HG02852 (cell line): Measurements from ENCODE around the gene ADCY5.

Experiments used
- ATAC-seq: cut with Tn5 transposase; IDR thresholded peaks from one replicate; pipeline ENCODE4 v1.9.1; 2021; ENCODE audit warnings: mild to moderate bottlenecking, moderate library complexity; ENCODE audit not compliant: unreplicated experiment

Gene ADCY5

GRCh38 chr3:123410149-123410515, 38.8 kb downstream of the ADCY5 start:
- ATAC-seq: no peak

- no peak for ATAC-seq
Observed at GRCh38 chr3:123409443-123410148, 39.3 kb downstream of the ADCY5 start.

DNA sequence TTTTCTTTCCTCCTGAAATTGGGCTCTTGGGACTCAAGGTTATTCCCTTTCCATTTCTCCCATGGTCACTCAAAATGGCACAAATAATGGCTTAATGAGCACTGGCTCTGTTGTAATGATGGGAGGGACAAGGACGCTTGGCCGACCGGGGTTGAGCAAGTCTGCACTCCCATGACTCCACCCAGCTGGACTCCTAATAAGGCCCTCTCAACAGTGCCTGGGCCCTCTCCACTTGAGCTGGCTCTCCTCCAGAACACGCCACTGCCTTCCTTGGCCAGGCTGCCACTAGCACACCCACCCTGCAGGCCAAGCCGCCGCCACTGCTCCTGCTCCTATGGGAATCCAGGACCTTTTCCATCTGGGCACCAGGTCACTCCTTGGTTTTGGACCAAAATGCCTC, 42.3 kb downstream of the ADCY5 start:
- ATAC-seq: no peak

- ATAC-seq: no peak
Observed at GRCh38 chr3:123405936-123406510, 42.9 kb downstream of the ADCY5 start.

DNA sequence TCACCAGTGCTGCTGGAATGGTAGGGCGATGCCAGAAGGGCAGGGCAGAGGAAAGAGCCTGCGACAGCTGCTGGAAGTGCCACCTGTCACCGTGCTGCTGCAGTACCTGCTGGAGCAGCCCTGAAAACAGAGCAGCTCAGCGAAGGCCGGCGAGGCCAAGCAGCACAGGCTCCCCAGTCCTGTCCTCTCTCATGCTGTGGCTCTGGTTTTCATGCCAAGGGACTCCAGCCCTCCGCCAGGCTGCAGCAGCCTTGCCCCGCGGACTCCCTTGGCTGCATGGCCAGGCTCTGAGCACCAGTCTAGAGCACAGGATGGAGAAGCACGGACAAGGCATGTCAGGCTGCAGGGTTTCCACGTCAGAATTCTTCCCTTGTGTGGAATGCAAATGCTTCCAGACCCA, 43.9 kb downstream of the ADCY5 start:
- no peak for ATAC-seq

- ATAC-seq: no peak
Observed at GRCh38 chr3:123404391-123404790, 44.5 kb downstream of the ADCY5 start.

- no peak for ATAC-seq
Observed at GRCh38 chr3:123401836-123402530, 46.9 kb downstream of the ADCY5 start.

- ATAC-seq: no peak
Observed at GRCh38 chr3:123400169-123400568, 48.7 kb downstream of the ADCY5 start.

GRCh38 chr3:123399653-123400052, 49.2 kb downstream of the ADCY5 start:
- ATAC-seq: no peak

DNA sequence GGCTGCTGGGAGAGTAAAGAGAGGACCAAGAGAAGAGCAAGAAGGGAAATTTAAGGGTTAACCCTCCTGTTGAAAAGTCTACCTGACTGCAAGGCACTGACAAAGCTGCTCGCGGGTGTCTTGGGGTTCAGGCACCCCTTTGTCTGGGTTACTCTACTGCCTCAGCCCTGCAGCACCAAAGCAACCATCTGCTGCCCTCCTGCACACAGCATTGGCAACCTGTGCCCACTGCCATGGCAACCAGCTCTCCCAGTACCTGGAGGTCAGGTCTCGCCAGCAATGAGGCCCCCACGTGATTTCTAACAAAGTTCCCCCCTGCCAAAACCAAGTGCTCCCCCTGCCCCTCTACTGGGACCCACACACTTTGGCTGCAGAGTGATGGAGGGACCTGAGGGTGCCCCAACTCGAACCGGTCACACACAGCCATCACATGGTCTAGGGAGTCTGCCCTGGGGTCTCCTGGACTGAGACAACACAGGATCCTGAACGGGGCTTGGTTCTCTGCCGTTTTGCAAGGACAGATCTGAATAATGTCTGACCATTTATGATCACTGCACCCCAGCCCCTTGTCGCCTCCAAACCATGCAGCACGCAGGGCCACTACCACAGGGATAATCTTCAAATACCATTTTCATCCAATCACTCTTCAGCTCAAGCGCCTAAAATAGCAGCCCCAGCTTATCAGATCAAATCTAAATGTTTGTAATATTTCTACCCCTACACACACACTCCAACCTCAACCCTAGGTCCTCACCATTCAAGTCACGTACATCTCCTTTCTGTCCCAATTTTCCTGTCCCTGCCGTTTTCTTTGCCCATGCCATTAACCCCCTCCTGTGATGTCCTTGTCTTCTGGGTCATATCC, 50.7 kb downstream of the ADCY5 start:
- ATAC-seq: no peak

DNA sequence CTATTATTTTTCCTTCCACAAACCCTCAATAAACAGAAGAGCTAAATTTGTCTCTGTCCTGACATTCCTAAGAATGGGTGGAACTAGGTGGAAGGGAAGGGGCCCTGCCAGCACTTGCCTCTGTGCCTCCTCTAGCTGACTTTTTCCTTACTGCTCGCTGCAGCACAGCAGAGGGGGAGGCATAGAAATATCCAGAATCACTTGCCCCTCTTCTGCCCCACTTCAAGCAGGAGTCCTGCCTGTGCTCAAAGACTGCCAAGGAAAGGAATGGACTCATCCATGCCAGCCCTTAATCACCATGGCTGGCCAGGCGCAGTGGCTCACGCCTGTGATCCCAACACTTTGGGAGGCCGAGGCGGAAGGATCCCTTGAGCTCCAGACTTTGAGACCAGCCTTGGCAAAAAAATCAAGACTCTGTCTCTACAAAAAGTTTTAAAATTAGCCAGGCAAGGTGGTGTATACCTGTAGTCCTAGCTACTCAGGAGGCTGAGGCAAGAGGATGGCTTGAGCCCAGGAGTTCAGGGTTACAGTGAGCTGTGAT, 51.8 kb downstream of the ADCY5 start:
- ATAC-seq: no peak

DNA sequence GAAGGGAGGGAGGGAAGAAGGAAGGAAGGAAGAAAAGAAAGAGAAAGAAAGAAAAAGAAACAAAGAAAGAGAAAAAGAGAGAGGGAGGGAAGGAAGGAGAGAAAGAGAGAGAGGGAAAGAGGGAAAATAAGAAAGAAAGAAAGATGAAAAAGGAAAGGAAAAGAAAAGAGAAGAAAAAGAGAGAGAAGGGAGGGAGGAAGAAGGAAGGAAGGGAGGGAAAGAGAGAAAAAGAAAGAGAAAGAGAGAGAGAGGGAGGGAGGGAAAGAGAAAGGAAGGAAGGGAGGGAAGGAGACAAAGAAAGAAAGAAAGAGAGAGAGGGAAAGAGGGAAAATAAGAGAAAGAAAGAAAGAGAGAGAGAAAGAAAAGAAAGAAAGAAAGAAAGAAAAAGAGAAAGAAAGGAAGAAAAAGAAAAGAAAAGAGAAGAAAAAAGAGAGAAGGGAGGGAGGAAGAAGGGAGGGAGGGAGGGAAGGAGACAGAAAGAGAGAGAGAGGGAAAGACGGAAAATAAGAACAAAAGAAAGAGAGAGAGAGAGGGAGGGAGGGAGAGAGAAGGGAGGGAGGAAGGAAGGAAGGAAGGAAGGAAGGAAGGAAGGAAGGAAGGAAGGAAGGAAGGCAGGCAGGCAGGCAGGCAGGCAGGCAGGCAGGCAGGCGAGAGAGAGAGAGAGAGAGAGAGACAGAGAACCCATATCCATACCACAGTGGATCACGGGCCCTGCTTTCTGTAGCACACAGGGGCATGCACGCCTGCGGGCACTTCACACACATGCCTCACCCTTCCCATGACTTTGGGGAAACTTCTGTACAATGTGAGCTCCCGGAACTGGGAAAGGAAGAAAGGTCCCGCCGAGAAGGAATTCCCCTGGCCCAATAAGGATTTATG, 52.5 kb downstream of the ADCY5 start:
- no peak for ATAC-seq

GRCh38 chr3:123395235-123395634, 53.7 kb downstream of the ADCY5 start:
- no peak for ATAC-seq

GRCh38 chr3:123394391-123395020, 54.4 kb downstream of the ADCY5 start:
- ATAC-seq: no peak

GRCh38 chr3:123392871-123393620, 55.8 kb downstream of the ADCY5 start:
- ATAC-seq: no peak

GRCh38 chr3:123392368-123392767, 56.5 kb downstream of the ADCY5 start:
- ATAC-seq: no peak

DNA sequence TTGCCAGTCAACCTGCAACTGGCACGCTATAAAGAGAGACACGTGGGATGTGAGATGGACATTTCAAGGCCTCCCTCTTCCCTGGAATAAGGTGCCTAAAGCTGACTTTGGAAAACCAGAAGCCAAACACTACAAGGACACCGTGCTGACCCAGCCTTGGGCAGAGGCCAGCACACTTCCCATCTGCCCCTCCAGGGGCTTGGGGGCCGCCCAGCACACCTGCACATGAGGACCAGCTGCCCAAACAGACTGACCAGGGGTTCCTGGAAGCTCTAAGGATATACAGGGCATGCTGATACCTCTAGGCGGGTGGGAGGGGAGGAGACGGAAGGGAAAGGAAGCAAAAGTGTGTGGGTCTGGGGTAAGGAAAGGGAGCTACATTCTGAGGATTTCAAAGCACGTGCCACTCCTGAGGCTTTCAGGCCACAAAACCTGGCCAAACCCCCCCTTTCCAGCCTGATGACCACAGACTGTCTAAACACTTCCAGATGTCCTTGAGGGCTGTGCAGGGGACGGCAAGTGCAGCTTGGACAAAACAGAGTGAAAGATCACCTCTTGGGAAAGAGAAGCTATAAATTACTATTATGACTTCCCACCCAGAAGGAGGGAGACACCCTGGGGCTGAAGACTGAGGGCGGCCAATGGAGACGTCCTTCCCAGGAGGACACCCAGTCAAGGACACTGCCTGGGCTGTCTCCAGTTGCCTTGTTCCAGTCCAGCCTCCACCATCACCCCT, 57.9 kb downstream of the ADCY5 start:
- no peak for ATAC-seq

- ATAC-seq: no peak
Observed at GRCh38 chr3:123389628-123389918, 59.3 kb downstream of the ADCY5 start.
